ENCODE results near the gene KIAA1210. TPM values are rescaled to one million over a fixed set of nuclear protein-coding genes. Genes with fewer than 3 reads are reported as not detected.

KIAA1210 gene
- total and polyA plus RNA-seq, 2 experiments from 2014 or later, result not detected

GRCh38 chrX:119118780-119119395 lies 8.7 kb downstream of the KIAA1210 start:
- H3K36me3 ChIP-seq (ENCODE audit: insufficient read depth), result no peaks in the 10 kb centered on the region
- Mint-ChIP-seq H3K4me1 (peaks cover 6% of the 10 kb centered on the region; the same call in 2 of the 3 replicates), H3K27ac (no peak overlapping the region), H3K27me3 (ENCODE audit: insufficient read depth, low read depth, poor library complexity) (no peaks in the 10 kb centered on the region), H3K9me3 (no peaks in the 10 kb centered on the region), H3K4me3 (no peak overlapping the region), H3K36me3 (ENCODE audit: low read depth) (no peaks in the 10 kb centered on the region)
- no peak overlapping the region for H3K27ac ChIP-seq (ENCODE audit: low read depth)
- H3F3A ChIP-seq (replicated peaks; ENCODE audit: low read depth), result no peaks in the 10 kb centered on the region
- DNase-seq (ENCODE audit: low spot score) (peak; percentile 67), ATAC-seq (peak; percentile 91)
- no peaks in the 10 kb centered on the region for H3K9me2 ChIP-seq (ENCODE audit: insufficient read depth)
- no peaks in the 10 kb centered on the region for H3K4me1 ChIP-seq (ENCODE audit: insufficient read depth)
- H3K4me2 ChIP-seq, result no peak overlapping the region
- peak; percentile 51 to 81 for TF ChIP-seq CTCF (conservative IDR thresholded peaks at IDR 0.05; ENCODE audit: low read depth in 2 of 2)
- no peak for TF ChIP-seq POLR2AphosphoS5 (IDR thresholded peaks at IDR 0.05; ENCODE audit: low read depth)
- no peak for TF ChIP-seq ETS1 (IDR thresholded peaks at IDR 0.05)
- TF ChIP-seq JUNB (IDR thresholded peaks at IDR 0.05; ENCODE audit: unreplicated experiment), result no peak
- no peaks in the 10 kb centered on the region for H3K79me2 ChIP-seq (replicated peaks; ENCODE audit: insufficient read depth)
- H3K27me3 ChIP-seq (ENCODE audit: insufficient read depth), result no peaks in the 10 kb centered on the region
- H2AFZ ChIP-seq, result no peak overlapping the region
- H4K20me1 ChIP-seq (replicated peaks; ENCODE audit: insufficient read depth), result no peaks in the 10 kb centered on the region
- H3K4me3 ChIP-seq, result no peak overlapping the region

GRCh38 chrX:119107206-119107605 lies 20.4 kb downstream of the KIAA1210 start:
- Mint-ChIP-seq H3K36me3 (ENCODE audit: low read depth) (no peaks in the 10 kb centered on the region), H3K27me3 (ENCODE audit: insufficient read depth, low read depth, poor library complexity) (peaks cover 1% of the 10 kb centered on the region), H3K4me1 (peaks cover 6% of the 10 kb centered on the region; the same call in 2 of the 3 replicates), H3K9me3 (no peaks in the 10 kb centered on the region), H3K4me3 (no peak overlapping the region), H3K27ac (no peak overlapping the region)
- Histone ChIP-seq H3K4me3 (no peak overlapping the region), H4K20me1 (replicated peaks; ENCODE audit: insufficient read depth) (no peaks in the 10 kb centered on the region), H3K79me2 (replicated peaks; ENCODE audit: insufficient read depth) (no peaks in the 10 kb centered on the region), H3K9me2 (ENCODE audit: insufficient read depth) (no peaks in the 10 kb centered on the region), H3K27ac (ENCODE audit: low read depth) (no peak overlapping the region), H3K4me1 (ENCODE audit: insufficient read depth) (no peaks in the 10 kb centered on the region), H2AFZ (no peak overlapping the region), H3K4me2 (no peak overlapping the region), H3K27me3 (ENCODE audit: insufficient read depth) (no peaks in the 10 kb centered on the region), H3K36me3 (ENCODE audit: insufficient read depth) (no peaks in the 10 kb centered on the region), H3F3A (replicated peaks; ENCODE audit: low read depth) (no peaks in the 10 kb centered on the region)
- ATAC-seq (no peak), DNase-seq (ENCODE audit: low spot score) (no peak)
- TF ChIP-seq CREB1 (CRISPR knock-in tag; IDR thresholded peaks at IDR 0.05; ENCODE audit: low read depth) (no peak), CTCF (conservative IDR thresholded peaks at IDR 0.05; ENCODE audit: low read depth in 2 of 2) (no peak), ZNF462 (CRISPR knock-in tag; IDR thresholded peaks at IDR 0.05) (no peak), STAT1 (IDR thresholded peaks at IDR 0.05; ENCODE audit: unreplicated experiment) (no peak), EZH2phosphoT487 (IDR thresholded peaks at IDR 0.05; ENCODE audit: unreplicated experiment) (no peak)

Data from GM23338 (cell line).